Endodermal cell (in vitro differentiated cells): ENCODE measurements around the gene NEDD9. TPM values are rescaled to one million over a fixed set of nuclear protein-coding genes. Genes with fewer than 3 reads are reported as not detected.
A peak's percentile ranks its signal among the peaks of the same experiment; 100 is the strongest.

Source experiments
- DNase-seq: peaks from one replicate; pipeline ENCODE4 v3.0.0-alpha.2; 2017
- H3K27ac ChIP-seq: 2 replicates; pipeline ENCODE4 v1.5.1; 2013; ENCODE audit warnings: mild to moderate bottlenecking, low read depth, low read length, moderate library complexity
- H3K27me3 ChIP-seq: 2 replicates; pipeline ENCODE4 v1.6.1; 2013; ENCODE audit warnings: mild to moderate bottlenecking, low read length, moderate library complexity; ENCODE audit not compliant: insufficient read depth, control insufficient read depth, poor library complexity, severe bottlenecking
- H3K36me3 ChIP-seq: 2 replicates; pipeline ENCODE4 v1.7.0; 2013; ENCODE audit warnings: mild to moderate bottlenecking, low read length, moderate library complexity; ENCODE audit not compliant: control insufficient read depth, insufficient read depth
- H3K4me1 ChIP-seq: one replicate; pipeline ENCODE4 v1.7.0; 2013; ENCODE audit warnings: low read length; ENCODE audit not compliant: control insufficient read depth, insufficient read depth
- H3K4me3 ChIP-seq: 2 replicates; pipeline ENCODE4 v1.5.1; 2013; ENCODE audit warnings: mild to moderate bottlenecking, low read length, moderate library complexity
- H3K9ac ChIP-seq: 2 replicates; pipeline ENCODE4 v1.6.1; 2013; ENCODE audit warnings: mild to moderate bottlenecking, low read length, moderate library complexity; ENCODE audit not compliant: poor library complexity, severe bottlenecking; ENCODE audit errors: extremely low read depth
- H3K9me3 ChIP-seq: 2 replicates; pipeline ENCODE4 v1.6.1; 2013; ENCODE audit warnings: mild to moderate bottlenecking, low read length, moderate library complexity; ENCODE audit not compliant: control insufficient read depth
- H3K27ac Mint-ChIP-seq: 2 replicates; pipeline ENCODE4 v1.8.0; 2020; ENCODE audit warnings: mixed read lengths
- H3K27me3 Mint-ChIP-seq: 2 replicates; pipeline ENCODE4 v1.8.0; 2021; ENCODE audit warnings: mild to moderate bottlenecking, mixed read lengths; ENCODE audit not compliant: insufficient read depth
- H3K36me3 Mint-ChIP-seq: 2 replicates; pipeline ENCODE4 v1.8.0; 2020; ENCODE audit warnings: low read depth, mixed read lengths
- H3K4me1 Mint-ChIP-seq: 2 replicates; pipeline ENCODE4 v1.8.0; 2020; ENCODE audit warnings: mixed read lengths
- H3K4me3 Mint-ChIP-seq: 2 replicates; pipeline ENCODE4 v1.8.0; 2020; ENCODE audit warnings: mild to moderate bottlenecking, moderate library complexity, mixed read lengths
- H3K9me3 Mint-ChIP-seq: 2 replicates; pipeline ENCODE4 v1.8.0; 2020; ENCODE audit warnings: mild to moderate bottlenecking, mixed read lengths
- CTCF ChIP-seq: fragments of 200-600 bp; sonication (generic); conservative IDR thresholded peaks from 2 replicates; pipeline ENCODE4 v1.5.0; 2021; ENCODE audit warnings: antibody characterized with exemption, mild to moderate bottlenecking
- WGBS, 2 experiments: methylation state at CpG; one replicate each; pipeline versions ENCODE4 v1.1.5 to v1.1.7; 2013; ENCODE audit warnings: missing lambda C conversion rate in 2 of 2, mixed read lengths in 1 of 2; ENCODE audit not compliant: insufficient coverage in 1 of 2, insufficient read length in 1 of 2; 5-methylcytosine and 5-hydroxymethylcytosine counted together
- total RNA-seq, 2 donors: library from RNA; stranded (reverse); fragmentation: NEBNext Ultra II Directional in 1 of 2; extraction: Animal tissue kit (Norgen Biotek cat#: 25700) in 1 of 2; gene quantifications; 2 replicates in 1 of 2; 3 replicates in 1 of 2; pipeline ENCODE4 v1.2.1, GENCODE V29; 2021

The NEDD9 gene
- total RNA-seq, 2 donors from 2014 or later, result 1.7 to 7.4 TPM

GRCh38 chr6:11160199-11160598 is 72.3 kb downstream of the NEDD9 start:
- peaks cover 1% of the 10 kb centered on the region for H3K27me3 Mint-ChIP-seq
- H3K4me1 ChIP-seq, result no peaks in the 10 kb centered on the region

GRCh38 chr6:11155589-11155988 is 76.9 kb downstream of the NEDD9 start:
- Mint-ChIP-seq H3K4me3 (no peak overlapping the region), H3K27me3 (peaks cover 8% of the 10 kb centered on the region), H3K9me3 (no peaks in the 10 kb centered on the region), H3K36me3 (no peaks in the 10 kb centered on the region), H3K27ac (no peak overlapping the region), H3K4me1 (peaks cover 19% of the 10 kb centered on the region)
- Histone ChIP-seq H3K27me3 (no peaks in the 10 kb centered on the region), H3K4me3 (no peak overlapping the region), H3K36me3 (no peaks in the 10 kb centered on the region), H3K4me1 (peaks cover 3% of the 10 kb centered on the region), H3K27ac (no peak overlapping the region), H3K9me3 (no peaks in the 10 kb centered on the region), H3K9ac (no peak overlapping the region)
- TF ChIP-seq CTCF, result no peak
- DNase-seq, result no peak

More at GRCh38 chr6:11160199-11160598, 72.3 kb downstream of the NEDD9 start:
- peaks cover 2% of the 10 kb centered on the region for H3K4me1 Mint-ChIP-seq
- Histone ChIP-seq H3K4me3 (no peak overlapping the region), H3K9me3 (no peaks in the 10 kb centered on the region), H3K9ac (no peak overlapping the region), H3K36me3 (no peaks in the 10 kb centered on the region), H3K27me3 (no peaks in the 10 kb centered on the region), H3K27ac (no peak overlapping the region)
- WGBS, 2 experiments, result 68 to 86% methylated on average over 1 of the region's 1 CpG
- H3K36me3 Mint-ChIP-seq, result no peaks in the 10 kb centered on the region
- no peaks in the 10 kb centered on the region for H3K9me3 Mint-ChIP-seq
- no peak overlapping the region for H3K27ac Mint-ChIP-seq
- no peak for DNase-seq
- TF ChIP-seq CTCF, result no peak
- no peak overlapping the region for H3K4me3 Mint-ChIP-seq

- Mint-ChIP-seq H3K36me3 (no peaks in the 10 kb centered on the region), H3K4me1 (peaks cover 21% of the 10 kb centered on the region), H3K9me3 (no peaks in the 10 kb centered on the region), H3K27me3 (peaks cover 8% of the 10 kb centered on the region), H3K27ac (no peak overlapping the region), H3K4me3 (peak overlapping the region; percentile 48)
- H3K27me3 ChIP-seq, result no peaks in the 10 kb centered on the region
- no peaks in the 10 kb centered on the region for H3K36me3 ChIP-seq
- H3K27ac ChIP-seq, result no peak overlapping the region
- no peaks in the 10 kb centered on the region for H3K9me3 ChIP-seq
- H3K4me1 ChIP-seq, result peaks cover 3% of the 10 kb centered on the region
- 94 to 100% methylated on average over 6 of the region's 6 CpGs for WGBS, 2 experiments
- H3K4me3 ChIP-seq, result no peak overlapping the region
- DNase-seq, result no peak
- no peak overlapping the region for H3K9ac ChIP-seq
- no peak for TF ChIP-seq CTCF
Measured at GRCh38 chr6:11153447-11153846, 79.0 kb downstream of the NEDD9 start.
